Fibroblast of skin of right quadriceps (primary cell): ENCODE data around the gene SEC24D.
"Not testable (repeated sequence)": the region's sequence is repeated elsewhere in the genome, so short reads cannot be mapped to it uniquely, and the experiment has no call there.

ENCODE experiments used
- DNase-seq: peaks from one replicate; pipeline ENCODE4 v3.0.0-alpha.2; 2013

Gene SEC24D

DNA sequence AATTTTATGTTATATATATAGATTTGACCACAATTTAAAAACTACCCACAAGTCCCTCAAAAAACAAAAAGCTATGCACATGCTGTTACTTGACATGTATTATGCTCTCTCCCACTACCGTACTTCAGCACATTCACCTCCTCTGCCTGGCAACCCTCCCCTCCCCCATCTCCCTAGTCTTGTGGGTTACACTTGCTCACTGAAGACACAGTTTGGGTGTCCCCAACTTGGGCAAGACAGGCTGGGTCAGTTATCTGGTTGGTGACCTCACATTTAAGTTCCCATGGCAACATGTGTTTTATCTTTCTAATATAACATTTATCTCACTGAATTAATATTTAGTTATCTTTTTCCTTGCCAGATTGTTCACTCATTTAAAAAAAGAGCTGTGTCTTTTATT, 32.7 kb downstream of the SEC24D start:
- no peak for DNase-seq

DNA sequence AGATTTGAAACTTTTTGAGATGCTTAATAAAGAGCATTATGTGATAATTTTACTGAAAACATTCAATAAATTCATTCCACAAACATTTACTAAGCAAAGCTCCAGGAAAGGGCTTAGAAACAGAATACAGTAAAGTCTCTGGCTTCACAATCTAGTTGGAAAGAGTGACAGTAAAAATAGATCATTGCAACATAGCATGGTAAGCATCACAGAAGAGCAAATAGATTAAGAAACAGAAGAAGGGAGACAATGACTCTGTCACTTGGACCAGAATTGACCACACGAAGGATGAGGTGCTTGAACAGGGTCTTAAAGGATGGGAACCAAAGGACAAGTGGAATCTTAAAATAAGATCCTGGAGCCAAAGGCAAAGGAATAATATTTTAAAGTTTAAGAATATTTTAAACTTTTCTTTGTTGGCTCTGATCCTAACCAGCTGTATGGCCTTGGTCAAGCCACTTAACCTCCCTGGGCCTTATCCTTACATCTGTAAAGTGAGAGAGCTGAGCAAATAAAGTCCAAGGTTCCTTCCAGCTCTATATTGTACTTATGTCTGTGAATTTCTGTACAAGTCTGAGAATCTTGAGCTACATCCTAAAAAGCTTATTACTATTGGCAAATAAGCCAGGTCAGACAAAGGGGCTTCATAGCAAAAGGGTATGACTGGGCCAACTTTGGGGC, 33.9 kb downstream of the SEC24D start:
- DNase-seq = no peak

DNA sequence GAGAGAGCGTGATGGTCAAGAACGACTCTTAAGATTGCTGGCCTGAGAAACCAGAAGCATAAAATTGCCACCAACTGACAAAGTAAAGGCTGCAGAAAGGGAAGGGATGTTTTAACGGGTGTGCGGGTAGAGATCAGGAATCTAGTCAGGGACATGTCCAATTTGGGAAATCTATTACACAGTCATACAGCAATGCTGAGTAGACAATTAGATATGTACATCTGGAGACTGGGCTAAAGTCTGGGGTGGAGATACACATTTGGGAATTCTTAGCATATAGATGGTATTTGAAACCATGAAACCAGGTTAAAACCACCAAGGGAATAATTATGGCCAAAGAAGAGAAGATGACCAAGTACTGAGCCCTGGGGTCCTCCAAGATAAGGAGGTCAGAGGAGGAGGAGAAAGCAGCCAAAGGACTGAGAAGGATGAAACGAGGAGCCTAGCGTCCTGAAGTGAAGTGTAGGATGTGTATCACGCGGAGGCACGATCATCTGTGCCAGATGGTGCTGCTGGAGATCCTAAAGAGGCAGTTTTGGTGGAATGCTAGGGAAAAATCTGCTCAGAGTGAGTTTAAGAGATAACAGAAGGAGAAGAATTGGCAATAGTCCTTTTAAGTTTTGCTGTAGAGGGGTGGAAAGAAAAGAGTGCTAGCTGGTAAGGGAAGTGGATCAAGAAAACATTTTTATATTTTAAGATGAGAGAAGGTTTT, 36.5 kb downstream of the SEC24D start:
- no peak for DNase-seq

DNA sequence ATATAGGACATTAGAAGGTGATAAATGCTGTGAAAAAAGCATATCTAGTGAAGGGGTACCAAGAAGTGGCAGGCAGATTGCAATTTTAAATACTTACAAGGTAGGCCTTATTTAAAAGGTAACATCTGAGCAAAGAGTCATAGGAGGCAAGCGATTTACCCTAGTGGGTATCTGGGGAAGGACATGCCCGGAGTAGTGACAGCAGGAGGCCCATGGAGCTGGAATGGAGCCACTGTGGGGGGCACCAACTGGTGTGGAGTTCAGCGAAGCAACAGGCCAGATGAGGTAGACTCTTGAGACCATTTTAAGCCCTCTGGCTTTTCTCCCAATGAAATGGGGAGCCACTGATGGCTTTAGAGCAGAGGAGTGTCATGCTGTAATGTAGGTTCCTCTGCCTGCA, 37.3 kb downstream of the SEC24D start:
- DNase-seq = no peak

DNA sequence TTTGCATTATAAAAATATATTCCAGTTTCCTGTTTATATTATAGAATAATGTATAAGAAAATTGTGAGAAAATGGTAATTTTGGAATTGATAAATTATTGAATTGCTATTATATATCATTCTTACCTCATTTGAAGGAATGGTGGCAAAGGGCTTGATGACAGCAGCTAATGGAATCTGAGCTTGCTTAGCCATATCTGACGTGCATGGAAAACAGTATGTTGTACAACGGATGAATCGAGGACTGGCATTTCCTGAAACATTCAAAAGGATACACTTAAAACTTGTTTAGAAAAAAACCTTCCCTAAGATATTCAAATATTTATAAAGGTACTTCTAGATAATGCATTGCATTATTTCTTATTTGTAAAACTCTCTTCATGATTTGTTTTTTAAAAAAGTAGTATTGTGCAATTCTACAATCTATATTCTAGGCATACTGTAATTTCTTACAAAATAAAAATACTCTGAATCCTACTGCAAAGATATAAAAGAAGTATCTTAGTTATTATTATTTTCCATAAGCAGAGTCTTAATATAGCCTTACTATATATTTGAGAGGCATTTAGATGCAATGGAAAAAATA, 38.3 kb downstream of the SEC24D start:
- peak; percentile 24 for DNase-seq

DNA sequence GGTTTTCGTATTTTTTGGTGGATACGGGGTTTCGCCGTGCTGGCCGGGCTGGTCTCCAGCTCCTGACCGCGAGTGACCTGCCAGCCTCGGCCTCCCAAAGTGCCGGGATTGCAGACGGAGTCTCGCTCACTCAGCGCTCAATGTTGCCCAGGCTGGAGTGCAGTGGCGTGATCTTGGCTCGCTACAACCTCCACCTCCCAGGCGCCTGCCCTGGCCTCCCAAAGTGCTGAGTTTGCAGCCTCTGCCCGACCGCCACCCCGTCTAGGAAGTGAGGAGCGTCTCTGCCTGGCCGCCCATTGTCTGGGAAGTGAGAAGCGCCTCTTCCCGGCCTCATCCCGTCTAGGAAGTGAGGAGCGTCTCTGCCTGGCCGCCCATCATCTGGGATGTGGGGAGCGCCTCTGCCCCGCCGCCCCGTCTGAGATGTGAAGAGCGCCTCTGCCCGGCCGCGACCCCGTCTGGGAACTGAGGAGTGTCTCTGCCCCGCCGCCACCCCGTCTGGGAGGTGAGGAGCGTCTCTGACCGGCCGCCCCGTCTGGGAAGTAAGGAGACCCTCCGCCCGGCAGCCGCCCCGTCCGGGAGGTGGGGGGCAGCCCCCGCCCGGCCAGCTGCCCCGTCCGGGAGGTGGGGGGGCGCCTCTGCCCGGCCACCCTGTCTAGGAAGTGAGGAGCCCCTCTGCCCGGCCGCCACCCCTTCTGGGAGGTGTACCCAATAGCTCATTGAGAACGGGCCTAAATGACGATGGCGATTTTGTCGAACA, 44.1 kb downstream of the SEC24D start:
- DNase-seq = not testable (repeated sequence)

DNA sequence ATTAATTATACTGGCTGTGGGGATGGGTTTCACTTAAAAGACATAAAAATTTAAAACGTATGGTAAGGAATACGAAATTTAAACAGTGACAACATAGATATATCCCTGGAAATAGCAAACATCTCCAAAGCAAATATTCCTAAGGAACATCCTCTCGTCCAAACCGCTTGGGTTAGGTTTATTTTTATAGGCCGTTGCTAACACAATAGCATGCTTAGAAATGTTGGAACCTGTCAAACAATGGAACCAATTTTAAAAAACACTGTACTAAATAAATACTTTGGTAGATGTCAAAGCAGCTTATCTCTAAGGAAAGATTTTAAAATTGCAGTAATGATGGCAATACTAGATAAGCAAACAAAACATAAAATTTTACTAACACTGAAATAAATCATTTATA, 45.4 kb downstream of the SEC24D start:
- DNase-seq = no peak

DNA sequence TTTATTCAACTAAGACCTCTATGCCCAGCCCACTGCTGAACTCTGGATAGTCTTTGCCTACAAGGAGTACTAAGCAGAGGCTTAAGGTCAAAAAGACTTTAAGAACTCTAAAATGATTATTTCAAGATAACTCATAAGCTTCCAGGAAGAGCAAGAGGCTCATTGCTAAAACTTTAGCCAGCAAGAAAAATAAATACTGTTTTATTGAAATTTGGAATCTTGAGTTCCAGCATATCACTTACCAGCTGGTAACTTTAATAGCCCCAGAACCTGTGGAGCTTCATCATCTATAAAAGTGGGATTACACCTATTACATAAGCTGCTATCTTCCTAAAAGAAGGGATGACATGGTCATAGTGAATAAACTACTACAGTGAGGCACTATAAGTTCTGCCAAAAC, 47.0 kb downstream of the SEC24D start:
- no peak for DNase-seq

DNA sequence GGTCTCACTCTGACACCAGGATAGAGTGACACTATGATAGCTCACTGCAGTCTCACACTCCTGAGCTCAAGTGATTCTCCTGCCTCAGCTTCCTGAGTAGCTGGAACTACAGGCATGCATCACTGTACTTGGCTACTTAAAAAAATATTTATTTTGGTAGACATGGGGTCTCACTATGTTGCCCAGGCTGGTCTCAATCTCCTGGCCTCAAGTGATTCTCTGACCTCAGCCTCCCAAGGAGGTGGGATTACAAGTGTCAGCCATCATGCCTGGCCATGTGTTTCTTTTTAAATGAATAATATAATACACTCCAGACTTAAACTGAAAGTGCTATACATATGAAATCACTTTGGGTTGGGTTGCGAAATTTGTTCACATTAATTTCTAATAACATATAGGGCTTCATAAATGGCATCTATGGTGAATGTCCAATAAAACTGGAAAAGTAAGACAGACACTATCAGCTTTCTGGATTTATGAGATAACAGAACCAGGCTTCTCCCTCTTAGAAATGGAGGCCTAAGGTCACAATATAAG, 48.0 kb downstream of the SEC24D start:
- no peak for DNase-seq

DNA sequence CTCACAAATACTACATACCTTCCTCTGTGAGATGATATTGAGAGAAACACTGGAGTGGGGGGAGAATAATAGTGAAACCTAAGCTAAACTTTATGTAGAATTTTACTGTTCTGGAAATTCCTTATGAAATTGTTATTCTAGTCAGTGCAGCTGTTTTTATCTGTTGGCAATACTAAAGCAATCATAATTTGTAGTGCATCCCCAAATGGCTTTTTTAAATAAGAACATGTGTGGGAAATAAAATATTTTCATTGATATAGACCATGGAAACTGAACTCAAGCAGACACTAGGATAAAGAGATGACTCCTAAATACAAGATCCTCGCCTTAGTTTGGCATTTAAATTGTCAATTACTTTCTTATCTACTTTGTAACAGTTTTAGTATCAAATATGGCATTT, 51.1 kb downstream of the SEC24D start:
- DNase-seq = no peak

DNA sequence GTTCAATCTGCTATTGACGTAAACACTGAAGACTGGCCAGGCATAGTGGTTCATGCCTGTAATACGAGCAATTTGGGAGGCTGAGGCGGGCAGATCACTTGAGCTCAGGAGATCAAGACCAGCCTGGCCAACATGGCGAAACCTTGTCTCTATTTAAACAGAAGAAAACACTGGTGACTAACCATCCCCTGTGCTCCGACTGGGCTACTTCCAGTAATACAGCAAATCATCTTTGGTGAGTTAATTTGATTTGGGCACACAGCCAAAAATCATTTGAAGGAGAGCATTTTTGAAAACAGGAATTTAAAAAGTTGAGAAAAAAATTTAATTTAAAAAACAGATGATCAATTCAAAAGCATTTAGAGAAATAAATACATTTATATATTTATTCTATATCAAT, 52.0 kb downstream of the SEC24D start:
- peak; percentile 39 for DNase-seq

DNA sequence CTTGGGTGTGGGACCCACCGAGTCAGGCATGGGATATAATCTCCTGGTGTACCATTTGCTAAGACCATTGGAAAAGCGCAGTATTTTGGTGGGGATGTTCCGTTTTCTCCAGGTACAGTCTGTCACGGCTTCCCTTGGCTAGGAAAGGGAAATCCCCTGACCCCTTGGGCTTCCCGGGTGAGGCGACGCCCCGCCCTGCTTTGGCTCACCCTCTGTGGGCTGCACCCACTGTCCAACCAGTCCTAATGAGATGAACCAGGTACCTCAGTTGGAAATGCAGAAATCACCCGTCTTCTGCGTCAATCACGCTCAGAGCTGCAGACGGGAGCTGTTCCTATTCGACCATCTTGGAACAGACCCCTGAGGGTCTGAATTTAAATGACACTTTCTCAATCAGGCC, 53.0 kb downstream of the SEC24D start:
- DNase-seq = not testable (repeated sequence)

DNA sequence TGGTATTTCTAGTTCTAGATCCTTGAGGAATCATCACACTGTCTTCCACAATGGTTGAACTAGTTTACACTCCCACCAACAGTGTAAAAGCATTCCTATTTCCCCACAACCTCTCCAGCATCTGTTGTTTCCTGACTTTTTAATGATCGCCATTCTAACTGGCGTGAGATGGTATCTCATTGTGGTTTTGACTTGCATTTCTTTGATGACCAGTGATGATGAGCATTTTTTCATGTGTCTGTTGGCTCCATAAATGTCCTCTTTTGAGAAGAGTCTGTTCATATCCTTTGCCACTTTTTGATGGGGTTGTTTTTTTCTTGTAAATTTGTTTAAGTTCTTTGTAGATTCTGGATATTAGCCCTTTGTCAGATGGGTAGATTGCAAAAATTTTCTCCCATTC, 58.3 kb downstream of the SEC24D start:
- not testable (repeated sequence) for DNase-seq

DNA sequence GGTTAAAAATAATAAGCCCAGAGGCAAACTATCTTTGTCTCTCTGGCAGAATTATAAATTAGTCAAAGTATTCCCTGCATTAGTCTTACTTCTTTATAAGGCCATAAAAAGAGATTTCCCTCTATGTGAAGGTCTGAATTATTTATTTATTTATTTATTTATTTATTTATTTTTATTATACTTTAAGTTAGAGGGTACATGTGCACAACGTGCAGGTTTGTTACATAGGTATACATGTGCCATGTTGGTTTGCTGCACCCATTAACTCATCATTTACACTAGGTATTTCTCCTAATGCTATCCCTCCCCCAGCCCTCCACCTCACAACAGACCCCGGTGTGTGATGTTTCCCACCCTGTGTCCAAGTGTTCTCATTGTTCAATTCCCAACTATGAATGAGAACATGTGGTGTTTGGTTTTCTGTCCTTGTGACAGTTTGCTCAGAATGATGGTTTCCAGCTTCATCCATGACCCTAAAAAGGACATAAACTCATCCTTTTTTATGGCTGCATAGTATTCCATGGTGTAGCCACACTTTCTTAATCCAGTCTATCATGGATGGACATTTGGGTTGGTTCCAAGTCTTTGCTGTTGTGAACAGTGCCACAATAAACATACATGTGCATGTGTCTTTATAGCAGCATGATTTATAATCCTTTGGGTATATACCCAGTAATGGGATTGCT, 58.8 kb downstream of the SEC24D start:
- DNase-seq = not testable (repeated sequence)

DNA sequence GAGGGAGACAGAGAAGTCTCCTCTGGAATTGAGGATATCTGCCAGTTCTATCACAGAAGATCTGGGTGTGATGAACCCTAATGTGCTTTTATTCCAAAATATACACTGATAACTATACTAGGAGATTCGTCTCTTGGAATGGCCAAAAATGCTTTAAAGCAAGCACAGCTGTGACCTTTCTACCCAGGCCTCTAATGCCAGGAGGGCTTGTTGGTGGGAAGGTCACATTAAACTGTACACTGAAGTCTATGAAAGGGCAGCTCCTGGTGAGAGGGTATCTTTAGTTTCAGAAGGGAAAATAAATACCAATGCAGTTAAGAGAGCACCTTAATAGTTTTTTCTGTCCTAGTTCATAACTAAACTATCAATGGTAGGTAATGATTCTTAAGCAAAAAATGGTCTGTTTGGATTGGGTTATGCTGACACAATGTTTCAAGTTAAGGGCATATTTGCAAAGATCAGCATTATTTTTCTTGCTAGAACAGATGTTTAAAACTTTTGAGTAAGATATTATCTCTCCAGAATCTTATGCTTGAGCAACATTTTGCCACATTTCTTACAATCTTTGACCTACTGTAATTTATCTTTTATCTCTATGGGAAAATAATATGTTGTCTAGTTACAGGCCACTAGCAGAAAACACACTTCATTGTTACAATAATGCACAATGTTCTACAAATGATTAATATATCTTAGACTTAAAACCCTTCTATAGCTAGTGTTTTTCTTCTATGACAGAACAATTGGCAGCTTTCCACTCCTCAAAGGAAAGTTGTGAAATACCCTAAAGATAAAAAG, 59.6 kb downstream of the SEC24D start:
- peak; percentile 76 for DNase-seq

DNA sequence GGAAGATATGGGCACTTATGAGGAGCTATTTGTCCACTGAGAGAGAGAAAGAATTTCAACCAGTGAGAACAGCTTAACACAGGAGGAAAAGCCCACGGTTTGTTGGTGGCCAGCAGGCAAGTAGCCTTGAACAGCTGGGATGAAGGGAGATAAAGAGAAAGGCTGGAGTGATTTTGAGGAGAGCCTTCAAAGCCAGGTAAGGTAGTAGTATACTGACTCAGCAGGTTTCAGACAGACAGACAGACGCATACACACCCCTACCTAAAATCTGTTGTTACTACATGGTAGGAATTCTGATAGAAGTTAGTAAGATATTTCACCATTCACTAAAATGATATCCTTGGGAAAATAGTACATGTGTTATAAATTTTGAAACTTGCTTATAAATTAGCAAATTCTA, 60.5 kb downstream of the SEC24D start:
- DNase-seq = no peak

DNA sequence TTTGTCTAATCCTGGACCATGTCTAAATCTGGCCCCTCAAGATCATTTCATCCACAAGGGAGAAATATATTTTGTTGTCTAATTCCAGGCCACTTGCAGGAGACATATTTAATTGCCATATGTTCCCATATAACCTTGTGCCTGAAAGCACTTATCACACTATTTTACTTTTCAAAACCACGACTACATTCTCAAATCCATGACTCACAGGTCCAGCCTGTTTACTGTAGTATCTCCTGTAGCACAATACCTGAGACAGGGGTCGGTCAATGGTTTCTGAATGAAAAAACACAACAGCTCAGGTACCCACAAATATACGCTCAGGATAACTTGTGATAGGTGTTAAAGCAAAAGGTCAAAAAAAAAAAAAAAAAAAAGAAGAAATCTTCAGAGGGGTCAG, 60.9 kb downstream of the SEC24D start:
- peak; percentile 43 for DNase-seq

DNA sequence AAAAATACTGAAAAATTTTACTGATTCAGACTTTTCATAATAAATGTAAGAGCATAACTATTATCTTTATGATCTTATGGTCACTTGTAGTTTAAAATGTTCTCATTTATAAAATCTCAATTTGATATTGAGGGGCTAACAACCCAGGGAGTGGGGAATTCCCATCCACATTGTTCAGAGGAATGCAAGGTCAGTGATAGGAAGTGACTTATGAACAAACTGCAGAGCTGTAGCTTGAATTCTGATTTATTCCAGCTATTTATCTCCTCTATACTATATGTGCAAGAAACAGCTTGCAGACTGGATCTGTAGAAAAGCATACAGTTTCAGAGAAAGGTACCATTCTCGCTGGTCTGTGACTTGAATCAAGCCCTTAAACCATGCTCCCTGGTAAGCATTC, 61.6 kb downstream of the SEC24D start:
- DNase-seq = no peak

DNA sequence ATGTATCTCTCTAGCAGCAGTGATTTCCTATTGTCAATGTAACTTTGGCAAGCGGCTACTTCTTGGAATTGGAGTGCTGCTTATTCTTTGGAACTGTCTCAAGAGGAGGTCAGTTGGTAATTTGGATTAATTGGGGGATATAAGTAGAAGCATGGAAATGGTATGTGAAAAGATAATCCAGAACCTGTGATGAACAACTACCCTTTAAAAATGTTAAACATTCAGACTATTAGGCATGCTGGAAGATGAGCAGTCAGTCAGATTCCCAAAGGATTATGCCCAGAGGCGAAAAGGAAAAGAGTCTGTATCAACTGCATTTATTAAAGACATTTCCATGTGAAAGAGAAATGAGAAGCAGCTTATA, 62.5 kb downstream of the SEC24D start:
- DNase-seq = peak; percentile 31

DNA sequence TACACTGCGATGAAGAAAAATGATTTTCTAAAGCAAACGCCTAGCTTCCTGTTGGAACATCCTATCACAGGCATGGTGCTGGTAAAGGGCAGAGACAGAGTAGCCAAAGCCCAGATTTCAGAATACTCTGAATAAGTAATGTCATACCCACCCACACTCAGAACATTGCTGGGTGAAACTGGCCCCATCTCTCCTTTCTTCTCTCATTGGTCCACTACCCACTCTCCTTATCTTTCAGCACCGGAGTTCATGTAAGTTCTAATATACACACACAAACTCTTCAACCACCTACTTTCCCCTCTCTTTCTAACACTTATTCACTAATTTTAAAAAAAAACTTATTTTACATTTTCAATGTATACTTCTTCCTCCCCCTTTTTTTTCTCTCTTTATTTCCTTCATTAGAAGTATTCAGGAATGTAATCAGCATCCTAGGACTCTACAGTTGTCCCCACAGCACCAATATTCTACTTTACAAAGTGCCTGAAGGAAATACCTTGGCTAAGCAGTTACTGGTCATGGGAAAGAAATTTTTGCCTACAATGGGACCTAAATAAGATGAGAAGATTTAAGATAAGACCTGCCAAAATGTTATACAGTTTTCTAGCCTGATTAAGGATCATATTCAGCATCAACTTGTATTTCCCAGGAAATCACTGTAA, 63.0 kb downstream of the SEC24D start:
- DNase-seq = no peak

DNA sequence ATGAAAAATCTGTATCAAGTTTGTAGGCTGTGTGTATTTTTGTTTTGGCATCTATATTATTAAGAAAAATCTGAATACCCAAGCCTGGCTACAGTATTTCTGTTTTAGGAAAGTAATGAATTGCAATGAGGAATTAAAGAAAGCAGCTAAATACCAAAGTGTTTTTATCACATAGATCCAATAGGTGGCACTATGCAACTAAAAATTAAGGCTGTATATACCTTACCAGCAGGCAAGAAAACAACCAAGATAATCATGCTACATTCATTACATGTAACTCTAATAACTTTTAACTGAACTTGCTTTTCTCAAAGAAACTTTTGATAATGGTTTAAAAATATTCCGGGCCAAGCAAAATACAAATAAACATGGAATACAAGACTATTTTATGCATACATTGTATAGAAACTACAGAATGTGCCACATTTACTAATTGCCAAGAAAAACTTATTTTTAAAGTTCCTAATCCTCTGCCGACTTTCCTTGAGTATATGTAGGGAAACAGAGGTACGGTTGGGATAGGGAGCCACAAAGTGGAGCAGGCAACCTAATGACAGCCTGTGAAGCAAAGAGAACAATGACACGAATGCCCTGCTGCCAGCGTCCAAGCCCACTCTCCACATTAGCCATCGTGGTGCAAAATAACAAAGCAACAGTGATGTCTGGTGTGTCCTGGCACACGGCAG, 63.7 kb downstream of the SEC24D start:
- DNase-seq = peak; percentile 54
